ENCODE measurements around the gene RSPH10B2.

GRCh38 chr7:6706666-6707407, 47.1 kb upstream of the RSPH10B2 start, which contains the start of gene ZNF12:
- TF ChIP-seq POLR2A (IDR thresholded peaks at IDR 0.05; ENCODE audit: low read length): peak; percentile 74
- TF ChIP-seq GATA1 (IDR thresholded peaks at IDR 0.05; ENCODE audit: low read depth, low read length): no peak

Data from erythroblast (primary cell).